HG02623 (cell line): ENCODE measurements around the gene FADS6.

Source experiments
- ATAC-seq: cut with Tn5 transposase; IDR thresholded peaks from one replicate; pipeline ENCODE4 v1.9.1; 2021; ENCODE audit warnings: moderate library complexity; ENCODE audit not compliant: unreplicated experiment

Gene FADS6

DNA sequence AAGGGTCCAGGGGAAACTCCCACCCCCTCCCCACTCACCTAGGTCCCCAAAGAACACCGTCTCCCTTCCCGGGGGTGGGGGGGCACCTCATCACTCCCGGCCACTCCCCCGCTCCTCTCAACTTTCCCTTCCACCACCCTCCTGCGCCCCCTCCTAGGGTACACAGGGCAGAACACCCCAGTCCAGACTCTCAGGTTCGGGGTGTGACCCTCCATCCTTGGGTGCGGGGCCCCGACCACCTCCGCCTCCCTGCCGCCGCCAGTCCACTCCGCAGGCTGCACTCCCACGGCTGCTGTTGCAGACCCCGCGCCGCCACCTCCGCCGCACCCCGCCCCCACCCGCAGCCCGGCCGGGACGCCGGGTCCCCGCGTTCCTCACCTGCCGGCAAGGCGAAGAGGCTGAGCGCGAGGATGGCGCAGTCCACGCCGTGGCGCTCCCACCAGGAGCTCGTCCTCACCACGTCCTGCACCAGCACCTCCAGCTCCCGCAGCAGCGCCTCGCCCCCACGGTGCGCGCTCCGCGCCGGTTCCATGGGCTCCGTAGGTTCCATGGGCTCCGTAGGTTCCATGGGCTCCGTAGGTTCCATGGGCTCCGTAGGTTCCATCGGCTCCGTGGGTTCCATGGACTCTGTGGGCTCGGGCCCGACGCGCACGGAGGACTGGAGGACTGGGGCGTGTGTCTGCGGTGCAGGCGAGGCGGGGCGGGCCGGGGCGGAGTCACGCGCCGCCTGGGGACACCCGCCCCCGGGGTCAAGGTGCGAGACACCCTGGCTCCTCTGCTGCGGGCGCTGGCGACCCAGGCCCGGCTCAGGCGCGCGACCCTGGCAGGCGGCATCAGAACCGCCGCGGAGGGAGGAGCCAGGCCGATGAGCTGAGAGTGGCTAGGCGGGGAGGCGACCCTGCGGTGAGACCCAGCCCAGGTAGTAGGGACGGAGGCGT is at the start of gene FADS6:
TSS of gene FADS6 (minus strand) at position 660 of the 938 bp plus-strand sequence. CDS start at position 622, 38 bp downstream.
- no peak for ATAC-seq

- ATAC-seq = no peak
Observed at GRCh38 chr17:74941128-74941725, 47.8 kb upstream of the FADS6 start.

- ATAC-seq = no peak
Observed at GRCh38 chr17:74939534-74939933, 46.1 kb upstream of the FADS6 start.

DNA sequence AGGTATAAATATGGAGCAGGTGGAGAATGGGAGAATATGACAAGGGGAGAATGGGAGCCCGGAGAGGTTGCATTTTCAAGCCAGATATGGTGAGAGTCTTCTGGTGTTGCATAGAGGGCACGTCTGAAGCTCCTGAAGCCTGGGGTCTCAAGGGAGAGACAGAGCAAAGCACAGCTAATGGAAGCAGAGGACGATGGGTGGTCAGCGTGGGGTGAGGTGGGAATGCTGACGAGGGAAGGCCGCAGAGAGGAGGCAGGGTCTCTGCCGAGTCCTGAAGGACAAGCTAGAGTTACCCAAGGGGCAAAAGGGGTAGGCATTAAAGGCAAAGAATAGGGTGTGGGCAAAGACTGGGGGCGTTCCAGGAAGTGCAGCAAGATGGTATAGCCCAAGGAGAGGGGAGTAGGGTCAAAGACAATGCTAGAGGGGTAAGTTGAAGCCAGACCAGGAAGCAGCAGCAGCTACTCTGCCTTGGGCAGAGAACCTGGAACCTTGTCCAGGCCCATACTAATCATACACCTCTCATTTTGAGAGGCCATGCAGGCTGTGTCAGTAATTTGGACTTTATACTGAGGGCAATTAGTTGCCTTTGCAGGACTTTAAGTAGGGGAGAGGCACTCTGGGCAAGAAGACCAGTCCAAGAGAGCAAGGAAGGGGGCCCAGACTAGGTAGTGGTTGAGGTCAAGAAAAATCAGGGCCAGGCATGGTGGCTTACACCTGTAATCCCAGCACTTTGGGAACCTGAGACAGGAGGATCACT is 44.9 kb upstream of the FADS6 start:
- no peak for ATAC-seq

DNA sequence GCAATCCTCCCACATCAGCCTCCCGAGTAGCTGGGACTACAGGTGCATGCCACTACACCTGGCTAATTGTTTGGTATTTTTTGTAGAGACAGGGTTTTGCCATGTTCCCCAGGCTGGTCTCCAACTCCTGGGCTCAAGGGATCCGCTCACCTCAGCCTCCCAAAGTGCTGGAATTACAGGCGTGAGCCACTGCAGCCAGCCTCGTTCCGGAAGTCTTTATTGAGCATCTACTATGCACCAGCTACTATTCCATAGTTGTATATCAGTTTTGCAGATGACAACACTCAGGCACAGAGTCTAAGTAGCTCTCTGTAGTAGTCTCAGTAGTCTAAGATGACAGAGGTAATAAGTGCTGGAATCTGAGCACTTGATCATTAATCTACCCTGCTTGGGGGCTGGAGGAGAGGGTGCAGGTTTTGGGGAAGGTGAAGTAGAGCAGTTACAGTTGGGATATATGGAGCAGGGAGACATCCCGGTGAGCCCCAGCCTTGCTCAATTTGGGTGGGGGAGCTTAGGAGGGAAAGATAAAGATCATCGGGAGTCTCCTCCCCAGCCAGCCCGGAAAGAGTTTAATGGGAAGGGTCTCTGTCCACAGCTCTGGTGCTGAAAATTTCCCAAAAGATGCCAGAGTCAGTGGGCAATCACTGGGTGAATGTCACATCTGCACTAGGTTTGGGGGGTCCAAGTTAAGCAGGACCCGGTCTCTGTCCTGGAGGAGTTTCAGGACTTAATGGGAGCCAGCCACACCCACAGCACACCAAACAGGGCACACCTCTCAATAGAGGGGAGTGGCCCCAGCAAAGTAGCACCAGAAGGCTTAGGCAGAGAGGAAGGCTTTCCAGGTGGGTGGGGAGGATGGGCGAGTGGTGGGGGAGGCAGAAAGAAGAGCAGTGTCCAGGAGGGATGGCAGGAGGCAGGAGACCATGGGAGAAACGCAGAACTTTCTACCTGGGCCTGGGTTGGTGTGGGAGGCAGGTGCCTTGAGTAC is 43.9 kb upstream of the FADS6 start:
- no peak for ATAC-seq

- no peak for ATAC-seq
Observed at GRCh38 chr17:74936470-74936799, 43.0 kb upstream of the FADS6 start.

DNA sequence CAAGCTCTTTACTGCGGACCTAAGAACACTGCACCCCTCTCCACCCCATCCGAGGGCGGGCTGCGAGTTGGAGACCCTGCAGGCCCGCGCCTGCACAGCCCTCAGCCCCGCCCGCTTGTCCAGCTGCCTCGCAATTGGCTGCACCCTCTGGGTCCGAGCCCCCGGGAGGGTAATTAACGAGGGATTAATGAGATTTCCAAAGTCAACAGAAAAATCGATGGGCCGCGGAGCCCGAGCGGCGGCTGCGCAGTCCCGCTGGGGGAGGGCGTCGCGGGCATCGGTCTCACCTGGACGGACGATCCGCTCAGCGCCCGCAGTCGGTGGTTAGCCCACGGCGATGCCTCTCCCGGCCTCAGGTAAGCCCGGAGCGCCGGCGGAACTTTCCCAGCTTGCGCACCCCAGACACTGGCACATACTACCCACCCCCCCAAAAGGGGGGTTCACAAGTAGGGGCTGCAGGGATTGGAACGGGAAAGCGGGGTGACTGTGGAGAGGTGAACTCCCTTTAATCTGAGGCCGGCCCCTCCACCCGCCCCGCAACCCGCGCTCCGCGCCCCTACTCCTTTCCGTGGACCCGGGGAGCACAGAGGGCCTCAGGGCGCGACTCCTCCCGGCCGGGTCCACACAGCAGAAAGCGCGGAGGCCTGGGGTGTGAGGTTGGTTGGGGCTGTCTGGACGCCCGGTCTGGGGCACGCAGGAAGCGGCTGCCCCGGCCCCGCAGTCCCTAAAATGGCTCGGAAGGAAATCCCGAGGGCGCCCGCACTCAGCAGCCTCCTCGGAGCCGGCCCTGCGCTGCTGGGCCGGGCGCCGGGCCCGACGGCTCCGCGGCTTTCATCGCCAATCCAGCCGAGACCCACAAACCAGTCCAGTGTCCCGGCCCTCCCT is 42.4 kb upstream of the FADS6 start, which contains the start of gene OTOP3:
TSS of gene OTOP3 (plus strand) at position 314 of the 885 bp plus-strand sequence. CDS start at position 338, 24 bp downstream.
- ATAC-seq = no peak

GRCh38 chr17:74935048-74935447 is 41.6 kb upstream of the FADS6 start:
- no peak for ATAC-seq

GRCh38 chr17:74930535-74931036 is 37.2 kb upstream of the FADS6 start:
- no peak for ATAC-seq

GRCh38 chr17:74928786-74929185 is 35.4 kb upstream of the FADS6 start:
- ATAC-seq = no peak

DNA sequence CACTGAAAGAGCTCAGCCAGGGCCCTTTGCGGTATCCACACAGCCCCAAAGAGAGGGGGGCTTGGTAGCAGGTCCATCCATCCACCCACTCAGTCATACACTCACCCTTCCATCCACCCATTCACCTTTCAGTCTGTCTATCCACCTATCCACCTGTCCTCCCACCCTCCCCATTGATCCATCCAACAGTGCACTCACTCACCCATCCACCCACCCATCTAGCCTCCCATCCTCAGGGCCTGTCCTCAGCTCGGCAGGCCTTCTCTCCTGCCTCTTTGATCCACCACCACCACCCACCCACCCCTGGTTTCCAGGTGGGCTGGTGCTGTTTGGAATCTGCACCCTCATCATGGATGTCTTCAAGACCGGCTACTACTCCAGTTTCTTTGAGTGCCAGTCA is 31.8 kb upstream of the FADS6 start:
- no peak for ATAC-seq

GRCh38 chr17:74924250-74924948 is 31.0 kb upstream of the FADS6 start, which contains the start of gene OTOP2:
OTOP2 (plus strand) TSS chr17:74924273; CDS start chr17:74924633, 360 bp downstream.
- no peak for ATAC-seq

GRCh38 chr17:74923538-74924249 is 30.3 kb upstream of the FADS6 start:
- ATAC-seq = no peak

- no peak for ATAC-seq
Observed at GRCh38 chr17:74922694-74923537, 29.5 kb upstream of the FADS6 start, which contains the start of gene USH1G. USH1G (minus strand) TSS chr17:74923255; CDS start chr17:74923073, 182 bp downstream.

DNA sequence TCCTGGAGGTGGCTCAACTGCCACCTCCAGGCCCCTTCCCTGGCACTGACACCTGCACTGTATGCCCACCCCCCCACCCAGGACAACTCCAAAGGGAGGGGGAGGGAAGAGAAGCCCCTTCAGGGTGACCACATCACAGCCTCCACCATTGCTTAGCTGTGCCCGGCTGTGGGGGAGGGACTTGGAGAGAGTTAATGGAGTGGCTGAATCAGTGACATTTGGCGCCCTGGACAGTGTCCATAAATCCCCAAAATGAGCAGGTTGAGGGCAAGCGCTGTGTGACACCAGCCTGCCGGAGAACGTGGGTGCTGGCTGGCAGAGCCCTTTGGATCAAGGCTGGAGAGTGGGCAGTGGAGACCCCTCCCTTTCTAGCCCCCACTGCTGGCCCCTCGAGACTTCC is 28.7 kb upstream of the FADS6 start:
- ATAC-seq = no peak

GRCh38 chr17:74921769-74922168 is 28.3 kb upstream of the FADS6 start:
- ATAC-seq = no peak
